GM23338 (cell line): Measurements from ENCODE around the gene LDLRAD3. TPM values are rescaled to one million over a fixed set of nuclear protein-coding genes. Genes with fewer than 3 reads are reported as not detected.

ENCODE experiments used
- ATAC-seq: fragments of 200-7000 bp; cut with Tn5 transposase; 3 replicates; pipeline ENCODE4 v1.9.1; 2020
- DNase-seq: peaks from one replicate; pipeline ENCODE4 v3.0.0-alpha.2; 2015; ENCODE audit warnings: low spot score
- H2AFZ ChIP-seq: fragments of 200-600 bp; sonication (generic); 2 replicates; pipeline ENCODE4 v1.8.0; 2016; ENCODE audit warnings: antibody characterized with exemption, mild to moderate bottlenecking, moderate library complexity
- H3F3A ChIP-seq: fragments of 200-600 bp; sonication (generic); replicated peaks from 2 replicates; pipeline ENCODE4 v1.8.0; 2017; ENCODE audit warnings: antibody characterized with exemption, mixed run types, low read depth
- H3K27ac ChIP-seq: fragments of 200-600 bp; sonication (generic); 2 replicates; pipeline ENCODE4 v1.6.1; 2016; ENCODE audit warnings: low read depth
- H3K27me3 ChIP-seq: fragments of 200-600 bp; sonication (generic); 2 replicates; pipeline ENCODE4 v1.8.0; 2016; ENCODE audit warnings: mild to moderate bottlenecking, mixed run types, moderate library complexity; ENCODE audit not compliant: insufficient read depth
- H3K36me3 ChIP-seq: fragments of 200-600 bp; sonication (generic); 2 replicates; pipeline ENCODE4 v1.8.0; 2016; ENCODE audit warnings: mild to moderate bottlenecking; ENCODE audit not compliant: insufficient read depth
- H3K4me1 ChIP-seq: fragments of 200-600 bp; sonication (generic); 2 replicates; pipeline ENCODE4 v1.8.0; 2016; ENCODE audit warnings: mild to moderate bottlenecking, moderate library complexity; ENCODE audit not compliant: insufficient read depth
- H3K4me2 ChIP-seq: fragments of 200-600 bp; sonication (generic); 2 replicates; pipeline ENCODE4 v1.7.1; 2017; ENCODE audit warnings: mixed run types
- H3K4me3 ChIP-seq: fragments of 200-600 bp; sonication (generic); 2 replicates; pipeline ENCODE4 v1.6.1; 2016; ENCODE audit warnings: mixed run types
- H3K79me2 ChIP-seq: fragments of 200-600 bp; sonication (generic); replicated peaks from 2 replicates; pipeline ENCODE4 v1.8.0; 2017; ENCODE audit warnings: mild to moderate bottlenecking; ENCODE audit not compliant: insufficient read depth
- H3K9me2 ChIP-seq: fragments of 200-600 bp; sonication (generic); 2 replicates; pipeline ENCODE4 v1.8.0; 2017; ENCODE audit not compliant: insufficient read depth
- H4K20me1 ChIP-seq: fragments of 200-600 bp; sonication (generic); replicated peaks from 2 replicates; pipeline ENCODE4 v1.8.0; 2017; ENCODE audit warnings: mild to moderate bottlenecking; ENCODE audit not compliant: insufficient read depth
- H3K27ac Mint-ChIP-seq: 2 replicates; pipeline ENCODE4 v1.8.0; 2020; ENCODE audit warnings: inconsistent platforms, mild to moderate bottlenecking, moderate library complexity, mixed read lengths
- H3K27me3 Mint-ChIP-seq: 3 replicates; pipeline ENCODE4 v1.8.0; 2022; ENCODE audit warnings: low read depth, mild to moderate bottlenecking, moderate library complexity, mixed read lengths, inconsistent platforms; ENCODE audit not compliant: insufficient read depth, poor library complexity
- H3K36me3 Mint-ChIP-seq: 3 replicates; pipeline ENCODE4 v1.8.0; 2021; ENCODE audit warnings: low read depth, mild to moderate bottlenecking, inconsistent platforms, moderate library complexity, mixed read lengths
- H3K4me1 Mint-ChIP-seq: 3 replicates; pipeline ENCODE4 v1.8.0; 2020; ENCODE audit warnings: mild to moderate bottlenecking, inconsistent platforms, mixed read lengths
- H3K4me3 Mint-ChIP-seq: 3 replicates; pipeline ENCODE4 v1.8.0; 2021; ENCODE audit warnings: moderate library complexity, mild to moderate bottlenecking, inconsistent platforms, mixed read lengths
- H3K9me3 Mint-ChIP-seq: 3 replicates; pipeline ENCODE4 v1.8.0; 2020; ENCODE audit warnings: moderate library complexity, mild to moderate bottlenecking, inconsistent platforms, mixed read lengths
- EZH2 ChIP-seq: fragments of 200-600 bp; sonication (generic); IDR thresholded peaks from one replicate; pipeline ENCODE4 v1.8.0; 2017; ENCODE audit warnings: antibody characterized with exemption, mild to moderate bottlenecking, low read depth; ENCODE audit not compliant: unreplicated experiment
- JUNB ChIP-seq: IDR thresholded peaks from one replicate; pipeline ENCODE4 v1.6.1; 2016; ENCODE audit warnings: antibody characterized with exemption; ENCODE audit not compliant: unreplicated experiment
- ZNF331 ChIP-seq: fragments of 250-450 bp; sonication (Bioruptor Pico); IDR thresholded peaks from 2 replicates; pipeline ENCODE4 v1.5.0; 2020; ENCODE audit warnings: low read depth, mild to moderate bottlenecking, moderate library complexity
- ZNF462 ChIP-seq: fragments of 250-450 bp; sonication (Bioruptor Pico); IDR thresholded peaks from 2 replicates; pipeline ENCODE4 v1.5.0; 2020; ENCODE audit warnings: mild to moderate bottlenecking, moderate library complexity
- polyA plus RNA-seq: library from polyadenylated mRNA; unstranded; fragments of >200 nt; fragmentation: Nextera tagmentation; extraction: Ambion mirVana; gene quantifications from 2 replicates; pipeline ENCODE4 v1.2.1, GENCODE V29; 2016
- total RNA-seq: library from RNA; depleted of rRNA; stranded (reverse); fragments of >200 nt; shearing (Covaris generic); gene quantifications from 2 replicates; pipeline ENCODE4 v1.2.3, GENCODE V29; 2014
- TF ChIP-seq, protein P1 (sequence below): IDR thresholded peaks from one replicate; pipeline ENCODE4 v1.6.1; 2018; ENCODE audit warnings: antibody characterized with exemption; ENCODE audit not compliant: unreplicated experiment
- TF ChIP-seq, protein P2 (sequence below): IDR thresholded peaks from 2 replicates; pipeline ENCODE4 v1.6.1; 2016; ENCODE audit warnings: antibody characterized with exemption

Gene LDLRAD3
- total and polyA plus RNA-seq, 2 experiments from 2014 or later = 8.5 to 19.4 TPM

GRCh38 chr11:36019005-36019596 is 75.2 kb downstream of the LDLRAD3 start:
- H4K20me1 ChIP-seq = no peaks in the 10 kb centered on the region; the same call in none of the 2 replicates
- H3K27ac Mint-ChIP-seq = no peak overlapping the region
- ATAC-seq (no peak), DNase-seq (no peak)
- peaks cover 38% of the 10 kb centered on the region for H3K4me1 Mint-ChIP-seq
- TF ChIP-seq, protein P1, sequence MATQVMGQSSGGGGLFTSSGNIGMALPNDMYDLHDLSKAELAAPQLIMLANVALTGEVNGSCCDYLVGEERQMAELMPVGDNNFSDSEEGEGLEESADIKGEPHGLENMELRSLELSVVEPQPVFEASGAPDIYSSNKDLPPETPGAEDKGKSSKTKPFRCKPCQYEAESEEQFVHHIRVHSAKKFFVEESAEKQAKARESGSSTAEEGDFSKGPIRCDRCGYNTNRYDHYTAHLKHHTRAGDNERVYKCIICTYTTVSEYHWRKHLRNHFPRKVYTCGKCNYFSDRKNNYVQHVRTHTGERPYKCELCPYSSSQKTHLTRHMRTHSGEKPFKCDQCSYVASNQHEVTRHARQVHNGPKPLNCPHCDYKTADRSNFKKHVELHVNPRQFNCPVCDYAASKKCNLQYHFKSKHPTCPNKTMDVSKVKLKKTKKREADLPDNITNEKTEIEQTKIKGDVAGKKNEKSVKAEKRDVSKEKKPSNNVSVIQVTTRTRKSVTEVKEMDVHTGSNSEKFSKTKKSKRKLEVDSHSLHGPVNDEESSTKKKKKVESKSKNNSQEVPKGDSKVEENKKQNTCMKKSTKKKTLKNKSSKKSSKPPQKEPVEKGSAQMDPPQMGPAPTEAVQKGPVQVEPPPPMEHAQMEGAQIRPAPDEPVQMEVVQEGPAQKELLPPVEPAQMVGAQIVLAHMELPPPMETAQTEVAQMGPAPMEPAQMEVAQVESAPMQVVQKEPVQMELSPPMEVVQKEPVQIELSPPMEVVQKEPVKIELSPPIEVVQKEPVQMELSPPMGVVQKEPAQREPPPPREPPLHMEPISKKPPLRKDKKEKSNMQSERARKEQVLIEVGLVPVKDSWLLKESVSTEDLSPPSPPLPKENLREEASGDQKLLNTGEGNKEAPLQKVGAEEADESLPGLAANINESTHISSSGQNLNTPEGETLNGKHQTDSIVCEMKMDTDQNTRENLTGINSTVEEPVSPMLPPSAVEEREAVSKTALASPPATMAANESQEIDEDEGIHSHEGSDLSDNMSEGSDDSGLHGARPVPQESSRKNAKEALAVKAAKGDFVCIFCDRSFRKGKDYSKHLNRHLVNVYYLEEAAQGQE = no peak
- TF ChIP-seq ZNF331 (CRISPR knock-in tag) (no peak), EZH2 (no peak), ZNF462 (CRISPR knock-in tag) (no peak), JUNB (no peak)
- TF ChIP-seq, protein P2, sequence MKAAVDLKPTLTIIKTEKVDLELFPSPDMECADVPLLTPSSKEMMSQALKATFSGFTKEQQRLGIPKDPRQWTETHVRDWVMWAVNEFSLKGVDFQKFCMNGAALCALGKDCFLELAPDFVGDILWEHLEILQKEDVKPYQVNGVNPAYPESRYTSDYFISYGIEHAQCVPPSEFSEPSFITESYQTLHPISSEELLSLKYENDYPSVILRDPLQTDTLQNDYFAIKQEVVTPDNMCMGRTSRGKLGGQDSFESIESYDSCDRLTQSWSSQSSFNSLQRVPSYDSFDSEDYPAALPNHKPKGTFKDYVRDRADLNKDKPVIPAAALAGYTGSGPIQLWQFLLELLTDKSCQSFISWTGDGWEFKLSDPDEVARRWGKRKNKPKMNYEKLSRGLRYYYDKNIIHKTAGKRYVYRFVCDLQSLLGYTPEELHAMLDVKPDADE = no peak
- H3K4me1 ChIP-seq = peaks cover 11% of the 10 kb centered on the region
- H3K36me3 ChIP-seq = no peaks in the 10 kb centered on the region
- H3F3A ChIP-seq = no peaks in the 10 kb centered on the region
- no peak overlapping the region for H3K27ac ChIP-seq
- H3K9me2 ChIP-seq = 0 out of 2 replicates have a peak, but pooled peaks cover 5% of the 10 kb centered on the region
- no peak overlapping the region for H3K4me3 Mint-ChIP-seq
- H3K36me3 Mint-ChIP-seq = no peaks in the 10 kb centered on the region
- no peaks in the 10 kb centered on the region for H3K27me3 ChIP-seq
- H3K27me3 Mint-ChIP-seq = peaks cover 10% of the 10 kb centered on the region
- no peak overlapping the region for H2AFZ ChIP-seq
- no peak overlapping the region for H3K4me3 ChIP-seq
- no peak overlapping the region for H3K4me2 ChIP-seq
- peaks cover 64% of the 10 kb centered on the region for H3K79me2 ChIP-seq
- H3K9me3 Mint-ChIP-seq = no peaks in the 10 kb centered on the region; the same call in 2 of the 3 replicates
